ENCODE measurements around the gene FCN1.
"Not testable (repeated sequence)": the region's sequence is repeated elsewhere in the genome, so short reads cannot be mapped to it uniquely, and the experiment has no call there.

Gene FCN1

GRCh38 chr9:134863306-134863902, 54.3 kb downstream of the FCN1 start:
- no peaks in the 10 kb centered on the region for H3K27me3 ChIP-seq (ENCODE audit: insufficient read depth, poor library complexity, severe bottlenecking)
- no peak for TF ChIP-seq CTCF (IDR thresholded peaks at IDR 0.05; ENCODE audit: poor library complexity, severe bottlenecking)
- ATAC-seq (ENCODE audit: low read depth) (no peak), DNase-seq (ENCODE audit: low spot score) (no peak)
- peaks cover 2% of the 10 kb centered on the region for H3K9me3 ChIP-seq (ENCODE audit: severe bottlenecking)
- H3K36me3 ChIP-seq (ENCODE audit: low read depth), result no peaks in the 10 kb centered on the region
- H3K4me1 ChIP-seq (ENCODE audit: insufficient read depth, poor library complexity, severe bottlenecking), result peaks cover 7% of the 10 kb centered on the region
- H3K27ac ChIP-seq (ENCODE audit: poor library complexity, severe bottlenecking), result no peak overlapping the region
- H3K4me3 ChIP-seq (ENCODE audit: severe bottlenecking), result no peak overlapping the region

DNA sequence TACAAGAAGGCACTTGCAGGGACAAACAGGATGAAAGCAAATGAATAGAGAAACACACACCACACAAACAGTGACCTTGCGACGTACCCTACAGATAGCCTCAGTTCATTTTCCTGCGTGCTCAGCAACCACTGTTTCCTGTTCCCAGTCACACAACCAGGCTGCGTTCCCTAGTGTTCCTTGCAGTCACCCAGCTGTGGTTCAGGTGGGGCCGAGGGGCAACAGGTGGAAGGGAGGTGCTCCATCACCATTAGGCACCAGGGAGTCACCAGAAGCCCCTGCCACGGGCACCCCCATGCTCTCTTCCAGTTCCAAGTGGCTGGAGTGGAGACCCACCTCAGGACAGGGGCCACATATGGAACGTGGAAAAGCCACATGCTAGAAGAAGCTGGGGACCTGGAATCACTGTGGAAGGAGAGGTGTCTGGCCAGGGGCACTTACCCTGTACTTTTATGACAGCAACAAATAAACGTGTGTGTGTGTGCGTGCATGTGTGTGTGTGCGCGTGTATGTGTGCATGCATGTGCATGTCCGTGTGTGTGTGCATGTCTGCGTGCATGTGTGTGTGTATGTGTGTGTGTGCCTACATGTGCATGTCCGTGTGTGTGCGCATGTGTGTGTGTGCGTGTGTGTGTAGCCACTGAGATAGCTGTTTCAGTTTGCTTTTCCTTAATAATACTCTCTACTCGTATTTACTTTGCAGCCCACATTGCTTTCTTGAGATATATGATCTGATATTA, 55.9 kb downstream of the FCN1 start:
- Histone ChIP-seq H3K4me3 (ENCODE audit: severe bottlenecking) (no peak overlapping the region), H3K9me3 (ENCODE audit: severe bottlenecking) (peaks cover 2% of the 10 kb centered on the region), H3K36me3 (ENCODE audit: low read depth) (no peaks in the 10 kb centered on the region), H3K4me1 (ENCODE audit: insufficient read depth, poor library complexity, severe bottlenecking) (peaks cover 7% of the 10 kb centered on the region), H3K27ac (ENCODE audit: poor library complexity, severe bottlenecking) (no peak overlapping the region), H3K27me3 (ENCODE audit: insufficient read depth, poor library complexity, severe bottlenecking) (no peaks in the 10 kb centered on the region)
- DNase-seq (ENCODE audit: low spot score) (no peak), ATAC-seq (ENCODE audit: low read depth) (no peak)
- TF ChIP-seq CTCF (IDR thresholded peaks at IDR 0.05; ENCODE audit: poor library complexity, severe bottlenecking), result no peak

GRCh38 chr9:134860510-134860909, 57.2 kb downstream of the FCN1 start:
- Histone ChIP-seq H3K9me3 (ENCODE audit: severe bottlenecking) (peaks cover 2% of the 10 kb centered on the region), H3K4me3 (ENCODE audit: severe bottlenecking) (no peak overlapping the region), H3K36me3 (ENCODE audit: low read depth) (no peaks in the 10 kb centered on the region), H3K4me1 (ENCODE audit: insufficient read depth, poor library complexity, severe bottlenecking) (peaks cover 7% of the 10 kb centered on the region), H3K27me3 (ENCODE audit: insufficient read depth, poor library complexity, severe bottlenecking) (peaks cover 4% of the 10 kb centered on the region), H3K27ac (ENCODE audit: poor library complexity, severe bottlenecking) (no peak overlapping the region)
- no peak for DNase-seq (ENCODE audit: low spot score)
- no peak for ATAC-seq (ENCODE audit: low read depth)
- no peak for TF ChIP-seq CTCF (IDR thresholded peaks at IDR 0.05; ENCODE audit: poor library complexity, severe bottlenecking)

GRCh38 chr9:134858051-134858841, 59.5 kb downstream of the FCN1 start:
- H3K27me3 ChIP-seq (ENCODE audit: insufficient read depth, poor library complexity, severe bottlenecking), result peaks cover 23% of the 10 kb centered on the region
- H3K36me3 ChIP-seq (ENCODE audit: low read depth), result no peaks in the 10 kb centered on the region
- peak; percentile 80 for ATAC-seq (ENCODE audit: low read depth)
- H3K4me3 ChIP-seq (ENCODE audit: severe bottlenecking), result no peak overlapping the region
- TF ChIP-seq CTCF (IDR thresholded peaks at IDR 0.05; ENCODE audit: poor library complexity, severe bottlenecking), result no peak
- H3K9me3 ChIP-seq (ENCODE audit: severe bottlenecking), result peaks cover 2% of the 10 kb centered on the region
- no peak for DNase-seq (ENCODE audit: low spot score)
- H3K27ac ChIP-seq (ENCODE audit: poor library complexity, severe bottlenecking), result no peak overlapping the region
- H3K4me1 ChIP-seq (ENCODE audit: insufficient read depth, poor library complexity, severe bottlenecking), result peaks cover 7% of the 10 kb centered on the region

DNA sequence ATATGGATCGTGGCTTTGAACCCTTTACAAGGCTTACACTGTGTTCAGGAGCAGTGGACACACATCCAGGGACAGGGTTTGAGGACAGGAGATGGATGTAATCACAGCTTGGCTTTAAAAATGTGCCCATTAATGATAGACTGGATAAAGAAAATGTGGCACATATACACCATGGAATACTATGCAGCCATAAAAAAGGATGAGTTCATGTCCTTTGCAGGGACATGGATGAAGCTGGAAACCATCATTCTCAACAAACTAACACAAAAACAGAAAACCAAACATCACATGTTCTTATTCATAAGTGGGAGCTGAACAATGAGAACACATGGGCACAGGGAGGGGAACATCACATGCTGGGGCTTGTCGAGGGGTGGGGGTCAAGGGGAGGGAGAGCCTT, 60.3 kb downstream of the FCN1 start:
- H3K27me3 ChIP-seq (ENCODE audit: insufficient read depth, poor library complexity, severe bottlenecking), result peaks cover 28% of the 10 kb centered on the region
- DNase-seq (ENCODE audit: low spot score); H3K4me1 ChIP-seq (ENCODE audit: insufficient read depth, poor library complexity, severe bottlenecking); ATAC-seq (ENCODE audit: low read depth); H3K4me3 ChIP-seq (ENCODE audit: severe bottlenecking); H3K36me3 ChIP-seq (ENCODE audit: low read depth); H3K27ac ChIP-seq (ENCODE audit: poor library complexity, severe bottlenecking); H3K9me3 ChIP-seq (ENCODE audit: severe bottlenecking): not testable (repeated sequence)
